Natural killer cell (primary cell): ENCODE measurements around the gene NKAPD1. TPM values are rescaled to one million over a fixed set of nuclear protein-coding genes. Genes with fewer than 3 reads are reported as not detected.
A peak's percentile ranks its signal among the peaks of the same experiment; 100 is the strongest.
"Not testable (repeated sequence)": the region's sequence is repeated elsewhere in the genome, so short reads cannot be mapped to it uniquely, and the experiment has no call there.

Experiments used
- ATAC-seq, 3 donors: fragments of 150-1000 bp in 2 of 3; fragments of 200-7000 bp in 1 of 3; cut with Tn5 transposase; 1 replicate in 1 of 3; 2 replicates in 2 of 3; pipeline ENCODE4 v1.10.0; 2021; ENCODE audit warnings: mild to moderate bottlenecking in 2 of 3, moderate library complexity in 2 of 3
- DNase-seq, 2 donors: peaks; one replicate each; pipeline versions ENCODE4 v3.0.0 to v3.0.0-alpha.2; 2013 to 2021; ENCODE audit warnings: mixed read lengths in 1 of 2
- H3K27ac ChIP-seq: one replicate; pipeline ENCODE4 v1.5.1; 2013; ENCODE audit warnings: mild to moderate bottlenecking, low read length
- H3K27me3 ChIP-seq: one replicate; pipeline ENCODE4 v1.6.1; 2013; ENCODE audit warnings: low read length; ENCODE audit not compliant: control insufficient read depth, insufficient read depth
- H3K36me3 ChIP-seq: one replicate; pipeline ENCODE4 v1.6.1; 2013; ENCODE audit warnings: low read length; ENCODE audit not compliant: control insufficient read depth, insufficient read depth
- H3K4me1 ChIP-seq: one replicate; pipeline ENCODE4 v1.6.1; 2013; ENCODE audit warnings: low read length; ENCODE audit not compliant: control insufficient read depth, insufficient read depth
- H3K4me3 ChIP-seq: one replicate; pipeline ENCODE4 v1.5.1; 2013; ENCODE audit warnings: low read length
- H3K9me3 ChIP-seq: one replicate; pipeline ENCODE4 v1.6.1; 2013; ENCODE audit warnings: low read length; ENCODE audit not compliant: control insufficient read depth, insufficient read depth
- H3K27ac Mint-ChIP-seq, 2 donors: one replicate each; pipeline ENCODE4 v1.8.0; 2022; ENCODE audit warnings: mild to moderate bottlenecking in 2 of 2, mixed read lengths in 2 of 2, moderate library complexity in 1 of 2
- H3K27me3 Mint-ChIP-seq, 2 donors: one replicate each; pipeline ENCODE4 v1.8.0; 2022; ENCODE audit warnings: low read depth in 2 of 2, mixed read lengths in 2 of 2
- H3K36me3 Mint-ChIP-seq: one replicate; pipeline ENCODE4 v1.8.0; 2022; ENCODE audit warnings: mixed read lengths
- H3K4me1 Mint-ChIP-seq, 2 donors: one replicate each; pipeline ENCODE4 v1.8.0; 2022; ENCODE audit warnings: mixed read lengths in 2 of 2
- H3K4me3 Mint-ChIP-seq: one replicate; pipeline ENCODE4 v1.8.0; 2022; ENCODE audit warnings: mild to moderate bottlenecking, moderate library complexity, mixed read lengths
- H3K9me3 Mint-ChIP-seq, 2 donors: one replicate each; pipeline ENCODE4 v1.8.0; 2022; ENCODE audit warnings: mixed read lengths in 2 of 2
- CTCF ChIP-seq: fragments of 200-600 bp; IDR thresholded peaks from one replicate; pipeline ENCODE4 v1.8.0; 2022; ENCODE audit warnings: antibody characterized with exemption
- WGBS: methylation state at CpG from one replicate; pipeline ENCODE4 v1.1.7; 2013; ENCODE audit warnings: missing lambda C conversion rate; ENCODE audit not compliant: insufficient coverage; 5-methylcytosine and 5-hydroxymethylcytosine counted together
- intact Hi-C: fragments of 100-400 bp; cut with micrococcal nuclease; formaldehyde crosslinking; loops from one replicate; pipeline ENCODE4 v1.14.2; 2022
- total RNA-seq, 4 donors: library from RNA; stranded (reverse); fragments of 120-200 nt in 1 of 4; gene quantifications; one replicate each; pipeline versions ENCODE4 v1.2.3 to v1.2.4, GENCODE V29; 2013 to 2022

NKAPD1 gene, protein sequence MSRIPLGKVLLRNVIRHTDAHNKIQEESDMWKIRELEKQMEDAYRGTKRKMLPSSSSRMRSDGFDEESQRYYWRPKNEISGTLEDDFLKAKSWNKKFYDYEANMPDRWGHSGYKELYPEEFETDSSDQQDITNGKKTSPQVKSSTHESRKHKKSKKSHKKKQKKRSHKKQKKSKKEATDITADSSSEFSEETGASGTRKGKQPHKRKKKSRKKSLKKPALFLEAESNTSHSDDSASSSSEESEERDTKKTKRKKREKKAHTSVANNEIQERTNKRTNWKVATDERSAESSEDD
- total RNA-seq, result 10 to 100 TPM; 12.6 to 14.9 (median 13.3) TPM
- total RNA-seq (2013), result 29.9 TPM

DNA sequence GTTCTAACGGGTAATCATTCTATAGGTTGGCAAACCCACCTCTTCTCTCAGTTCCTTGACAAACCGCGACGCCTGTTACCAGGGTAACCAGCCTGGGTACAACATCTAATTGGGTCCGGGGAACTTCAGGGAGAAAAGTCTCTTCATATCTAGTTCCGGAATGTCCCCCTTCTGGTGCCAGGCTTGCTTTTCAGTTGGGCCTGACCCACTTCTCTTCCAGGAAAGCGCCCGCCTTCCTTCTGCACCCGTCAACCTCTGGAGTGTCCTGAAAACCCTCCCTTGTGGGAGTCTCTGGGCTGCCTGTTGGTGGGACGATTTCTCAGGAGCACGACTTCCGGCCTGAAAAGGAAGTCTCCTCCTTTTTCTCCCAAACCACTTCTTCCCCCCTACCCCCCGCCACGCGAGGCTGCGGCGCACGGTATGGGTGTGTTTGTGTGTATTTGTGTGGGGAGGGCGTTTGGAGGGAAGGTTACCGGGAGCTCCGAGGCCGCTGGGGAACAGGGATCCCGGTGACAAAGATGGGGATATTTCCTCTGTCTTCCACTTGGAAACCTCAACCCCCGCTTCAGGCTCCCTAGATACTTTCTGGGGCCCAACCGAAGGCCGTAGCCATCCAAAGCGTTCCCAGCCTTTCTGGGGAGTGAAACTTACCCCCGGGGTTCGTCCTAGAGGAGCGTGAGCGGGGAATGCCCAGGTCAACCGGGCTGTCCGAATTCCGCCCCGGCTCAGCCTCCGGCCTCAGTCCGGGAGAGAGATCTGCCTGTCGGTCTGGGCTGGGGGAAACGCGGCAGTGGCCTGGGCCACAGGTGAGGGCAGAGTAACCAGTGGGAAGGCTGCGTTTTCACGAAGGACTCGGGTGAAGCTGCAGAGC, at the start of gene NKAPD1, which contains the start of gene PIH1D2:
Gene NKAPD1, plus strand, starts transcription at position 359 of the 871 bp plus-strand sequence. CDS start 1,276 bp downstream, outside the sequence.
Gene PIH1D2, minus strand, starts transcription at position 77 of the 871 bp plus-strand sequence. CDS start 843 bp downstream, outside the sequence.
- peak; percentile 90 to 93 (median 91) for ATAC-seq
- no peaks in the 10 kb centered on the region for H3K9me3 ChIP-seq
- WGBS, result under 1% methylated on average over 32 of the region's 43 CpGs
- no peaks in the 10 kb centered on the region for H3K36me3 Mint-ChIP-seq
- peaks cover 2% of the 10 kb centered on the region for H3K27me3 ChIP-seq
- peaks cover 6 to 8% of the 10 kb centered on the region in 2 donors for H3K27me3 Mint-ChIP-seq
- H3K4me1 Mint-ChIP-seq, result peaks cover 25 to 29% of the 10 kb centered on the region in 2 donors
- H3K36me3 ChIP-seq, result peaks cover 23% of the 10 kb centered on the region
- H3K27ac Mint-ChIP-seq, result peak within 1 kb of the TSS; percentile 95 to 96
- peak within 1 kb of the TSS; percentile 97 for H3K4me3 ChIP-seq
- H3K4me3 Mint-ChIP-seq, result peak within 1 kb of the TSS; percentile 94
- H3K9me3 Mint-ChIP-seq, result no peaks in the 10 kb centered on the region
- peak within 1 kb of the TSS; percentile 51 for H3K27ac ChIP-seq
- peaks cover 6% of the 10 kb centered on the region for H3K4me1 ChIP-seq
- peak; percentile 79 to 92 for DNase-seq
- TF ChIP-seq CTCF, result no peak
- intact Hi-C loops, result loop anchor here (1.0 to 2.0 kb wide), 3 partner anchors 12 to 203 kb away; partner anchors contain the start of genes ALG9, CFAP68, FDXACB1 and SDHD

- Histone ChIP-seq H3K27me3 (no peaks in the 10 kb centered on the region), H3K27ac (peak within 1 kb of the TSS; percentile 75), H3K4me1 (peaks cover 21% of the 10 kb centered on the region), H3K36me3 (peaks cover 17% of the 10 kb centered on the region), H3K4me3 (peak within 1 kb of the TSS; percentile 93), H3K9me3 (no peaks in the 10 kb centered on the region)
- DNase-seq (peak; percentile 82 to 89), ATAC-seq (peak; percentile 89 to 94 (median 93))
- TF ChIP-seq CTCF, result no peak
- peaks cover 21 to 25% of the 10 kb centered on the region in 2 donors for H3K4me1 Mint-ChIP-seq
- intact Hi-C loops, result loop anchor here (2.0 kb wide), 1 partner anchor 98 kb away; no protein-coding TSS in a partner anchor
- peaks cover 7% of the 10 kb centered on the region for H3K36me3 Mint-ChIP-seq
- H3K4me3 Mint-ChIP-seq, result peak within 1 kb of the TSS; percentile 99
- WGBS, result under 1% methylated on average over 71 of the region's 71 CpGs
- H3K27me3 Mint-ChIP-seq, result no peaks in the 10 kb centered on the region
- peak within 1 kb of the TSS; percentile 91 to 94 for H3K27ac Mint-ChIP-seq
- H3K9me3 Mint-ChIP-seq, result no peaks in the 10 kb centered on the region
These were observed 49.1 kb upstream of the NKAPD1 start, which contains the start of gene DLAT for GRCh38 chr11:112024773-112025678. Gene DLAT, plus strand, starts transcription at chr11:112025408. Its CDS starts 65 bp downstream, at chr11:112025473.

DNA sequence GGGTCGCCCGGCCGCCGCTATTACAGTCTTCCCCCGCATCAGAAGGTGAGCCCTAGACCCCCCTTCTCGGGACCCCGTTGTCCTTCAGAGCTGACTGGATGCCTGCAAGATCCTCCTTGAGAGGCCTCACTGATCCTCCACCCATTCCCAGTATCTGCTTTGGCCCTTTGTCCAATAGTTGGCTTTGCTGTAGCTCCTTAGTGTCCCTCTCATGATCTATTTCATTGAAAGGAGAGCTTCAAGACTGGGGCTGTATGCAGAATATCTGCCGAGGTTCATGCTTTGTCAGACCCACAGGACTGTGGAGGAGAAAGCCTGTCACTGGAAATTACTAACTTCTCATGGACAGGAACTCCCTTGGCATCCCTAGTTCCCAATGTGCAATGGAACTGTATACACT, 48.4 kb upstream of the NKAPD1 start:
- H3K27ac ChIP-seq, result peak overlapping the region; percentile 75
- peak in 2 of 3 donors; percentile 5 to 17 for ATAC-seq
- intact Hi-C loops, result loop anchor here (2.0 kb wide), 1 partner anchor 99 kb away; no protein-coding TSS in a partner anchor

DNA sequence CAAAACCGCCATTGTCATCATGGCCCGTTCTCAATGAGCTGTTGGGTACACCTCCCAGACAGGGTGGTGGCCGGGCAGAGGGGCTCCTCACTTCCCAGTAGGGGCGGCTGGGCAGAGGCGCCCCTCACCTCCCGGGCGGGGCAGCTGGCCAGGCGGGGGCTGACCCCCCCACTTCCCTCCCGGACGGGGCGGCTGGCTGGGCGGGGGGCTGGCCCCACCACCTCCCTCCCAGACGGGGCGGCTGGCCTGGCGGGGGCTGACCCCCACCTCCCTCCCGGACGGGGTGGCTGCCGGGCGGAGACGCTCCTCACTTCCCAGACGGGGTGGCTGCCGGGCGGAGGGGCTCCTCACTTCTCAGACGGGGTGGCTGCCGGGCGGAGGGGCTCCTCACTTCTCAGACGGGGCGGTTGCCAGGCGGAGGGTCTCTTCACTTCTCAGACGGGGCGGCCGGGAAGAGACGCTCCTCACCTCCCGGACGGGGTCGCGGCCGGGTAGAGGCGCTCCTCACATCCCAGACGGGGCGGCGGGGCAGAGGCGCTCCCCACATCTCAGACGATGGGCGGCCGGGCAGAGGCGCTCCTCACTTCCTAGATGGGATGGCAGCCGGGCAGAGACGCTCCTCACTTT, 47.2 kb upstream of the NKAPD1 start:
- peaks cover 11% of the 10 kb centered on the region for H3K36me3 Mint-ChIP-seq
- H3K27me3 ChIP-seq, H3K9me3 Mint-ChIP-seq, H3K27ac Mint-ChIP-seq, ATAC-seq, H3K9me3 ChIP-seq, H3K27me3 Mint-ChIP-seq, intact Hi-C loops, H3K27ac ChIP-seq, H3K4me3 ChIP-seq, DNase-seq, H3K4me3 Mint-ChIP-seq: not testable (repeated sequence)
- H3K4me1 Mint-ChIP-seq, result peaks cover 21 to 28% of the 10 kb centered on the region in 2 donors
- peaks cover 26% of the 10 kb centered on the region for H3K36me3 ChIP-seq
- 91% methylated on average over 27 of the region's 49 CpGs for WGBS
- H3K4me1 ChIP-seq, result peaks cover 21% of the 10 kb centered on the region

More for the DNA sequence above, 48.4 kb upstream of the NKAPD1 start:
- peaks cover 21% of the 10 kb centered on the region for H3K4me1 ChIP-seq
- WGBS, result 0% methylated on average over 8 of the region's 8 CpGs
- H3K36me3 ChIP-seq, result peaks cover 23% of the 10 kb centered on the region
- H3K27ac Mint-ChIP-seq, result peak overlapping the region; percentile 91 to 94
- no peak for DNase-seq
- H3K36me3 Mint-ChIP-seq, result peaks cover 11% of the 10 kb centered on the region
- H3K4me3 Mint-ChIP-seq, result peak overlapping the region; percentile 99
- no peaks in the 10 kb centered on the region for H3K27me3 Mint-ChIP-seq
- H3K4me3 ChIP-seq, result peak overlapping the region; percentile 93
- H3K4me1 Mint-ChIP-seq, result peaks cover 21 to 28% of the 10 kb centered on the region in 2 donors
- TF ChIP-seq CTCF, result no peak
- H3K27me3 ChIP-seq, result no peaks in the 10 kb centered on the region
- no peaks in the 10 kb centered on the region for H3K9me3 Mint-ChIP-seq
- no peaks in the 10 kb centered on the region for H3K9me3 ChIP-seq
